K562 (cell line): ENCODE data around the gene TMEM120B. TPM values are rescaled to one million over a fixed set of nuclear protein-coding genes. Genes with fewer than 3 reads are reported as not detected.

ENCODE experiments used
- ARID3B ChIP-seq: fragments of 250-450 bp; sonication (Bioruptor Pico); IDR thresholded peaks from 2 replicates; pipeline ENCODE4 v1.4.0; 2020; ENCODE audit warnings: borderline replicate concordance
- ASH1L ChIP-seq: fragments of 450-650 bp; IDR thresholded peaks from 2 replicates; pipeline ENCODE4 v1.6.1; 2018; ENCODE audit warnings: borderline replicate concordance, mild to moderate bottlenecking, low read depth; ENCODE audit not compliant: partially characterized antibody
- ATF2 ChIP-seq: sonication (generic); formaldehyde crosslinking; IDR thresholded peaks from 2 replicates; pipeline ENCODE4 v1.8.1; 2022; ENCODE audit warnings: missing genetic modification reagents
- BCOR ChIP-seq: fragments of 450-650 bp; IDR thresholded peaks from 2 replicates; pipeline ENCODE4 v1.6.1; 2016
- MBD1 ChIP-seq: fragments of 250-450 bp; sonication (Bioruptor Pico); IDR thresholded peaks from 2 replicates; pipeline ENCODE4 v1.8.0; 2022; ENCODE audit warnings: inconsistent platforms
- NFE2L1 ChIP-seq: fragments of 450-650 bp; IDR thresholded peaks from 2 replicates; pipeline ENCODE4 v1.6.1; 2016; ENCODE audit warnings: missing genetic modification characterization, low read depth, mild to moderate bottlenecking, missing compliant biosample characterization, moderate library complexity, borderline replicate concordance
- NR2C2 ChIP-seq, 2 experiments: fragments of 200-800 bp in 1 of 2; sonication (Bioruptor generic) in 1 of 2; sonication (generic) in 1 of 2; formaldehyde crosslinking in 1 of 2; IDR thresholded peaks; 2 replicates each; pipeline versions ENCODE4 v1.6.1 to v1.8.0; 2016 to 2022; ENCODE audit warnings: mild to moderate bottlenecking in 1 of 2, missing compliant biosample characterization in 1 of 2, missing genetic modification characterization in 1 of 2, missing genetic modification reagents in 1 of 2
- NRF1 ChIP-seq, 2 experiments: fragments of 450-650 bp; IDR thresholded peaks in 1 of 2; conservative IDR thresholded peaks in 1 of 2; 2 replicates each; pipeline ENCODE4 v1.6.1; 2014; ENCODE audit warnings: mild to moderate bottlenecking in 2 of 2
- RNF219 ChIP-seq: fragments of 250-450 bp; sonication (Bioruptor Pico); IDR thresholded peaks from 2 replicates; pipeline ENCODE4 v1.5.0; 2022; ENCODE audit warnings: mild to moderate bottlenecking
- SRSF1 ChIP-seq: fragments of 200-400 bp; formaldehyde crosslinking; IDR thresholded peaks from 2 replicates; pipeline ENCODE4 v1.6.1; 2017; ENCODE audit warnings: mild to moderate bottlenecking, low read depth, low read length, moderate library complexity
- STAT5A ChIP-seq: IDR thresholded peaks from 2 replicates; pipeline ENCODE4 v1.6.1; 2012; ENCODE audit warnings: low read length, inconsistent platforms, borderline replicate concordance
- TARDBP ChIP-seq: fragments of 450-650 bp; IDR thresholded peaks from 2 replicates; pipeline ENCODE4 v1.6.1; 2016
- TBP ChIP-seq: optimal IDR thresholded peaks from 2 replicates; pipeline ENCODE3; 2011; ENCODE audit warnings: low read depth, low read length, improper control_type of control experiment
- XRCC5 ChIP-seq: fragments of 200-400 bp; formaldehyde crosslinking; IDR thresholded peaks from 2 replicates; pipeline ENCODE4 v1.6.1; 2017; ENCODE audit warnings: low read depth, mild to moderate bottlenecking, low read length
- ZKSCAN8 ChIP-seq: fragments of 200-800 bp; sonication (Bioruptor generic); IDR thresholded peaks from 2 replicates; pipeline ENCODE4 v1.6.1; 2016; ENCODE audit warnings: missing genetic modification characterization, missing compliant biosample characterization
- ZNF165 ChIP-seq: fragments of 250-450 bp; sonication (Bioruptor Pico); IDR thresholded peaks from 2 replicates; pipeline ENCODE4 v1.4.0; 2020; ENCODE audit warnings: borderline replicate concordance
- ZNF184 ChIP-seq: sonication (generic); formaldehyde crosslinking; IDR thresholded peaks from 2 replicates; pipeline ENCODE4 v1.5.0; 2020; ENCODE audit warnings: missing genetic modification reagents
- ZNF24 ChIP-seq: fragments of 450-650 bp; IDR thresholded peaks from 2 replicates; pipeline ENCODE4 v1.6.1; 2016
- ZNF311 ChIP-seq: fragments of 250-450 bp; sonication (Bioruptor Pico); IDR thresholded peaks from 2 replicates; pipeline ENCODE4 v1.4.0; 2020; ENCODE audit warnings: mild to moderate bottlenecking, moderate library complexity
- ZNF551 ChIP-seq: fragments of 250-450 bp; sonication (Bioruptor Pico); IDR thresholded peaks from 2 replicates; pipeline ENCODE4 v1.5.0; 2021; ENCODE audit warnings: mild to moderate bottlenecking, moderate library complexity
- ZNF583 ChIP-seq: fragments of 250-450 bp; sonication (Bioruptor Pico); IDR thresholded peaks from 2 replicates; pipeline ENCODE4 v1.4.0; 2020
- polyA plus RNA-seq, 8 experiments: library from polyadenylated mRNA; depleted of rRNA in 4 of 8; stranded (reverse) in 5 of 8; unstranded in 3 of 8; fragments of >200 nt; fragmentation: Nextera tagmentation in 2 of 8; fragmentation: Illumina TruSeq in 1 of 8; extraction: Ambion mirVana in 2 of 8; extraction: Trizol in 1 of 8; gene quantifications; 2 replicates each; pipeline versions ENCODE4 v1.2.1 to v1.2.3, GENCODE V29; 2011 to 2014; ENCODE audit warnings: inconsistent platforms in 1 of 8, missing spikeins in 1 of 8
- total RNA-seq, 7 experiments: library from RNA; depleted of rRNA in 6 of 7; stranded (reverse); fragments of >200 nt in 6 of 7; fragmentation: Illumina TruSeq in 2 of 7; extraction: Trizol in 2 of 7; gene quantifications; 2 replicates each; pipeline versions ENCODE4 v1.2.1 to v1.2.3, GENCODE V29; 2011 to 2021; ENCODE audit warnings: low replicate concordance in 1 of 7

The TMEM120B gene
- total and polyA plus RNA-seq, 9 of the 15 experiments (the other 6 are each of a cell fraction or from before 2014, with no cell fraction given) = 1.7 to 18.6 (median 7.4) TPM

- TF ChIP-seq SRSF1 (0 out of 2 replicates have a peak, but pooled peaks have one; percentile 58), ATF2 (no peak), NFE2L1 (tag) (peak; percentile 60; the same call in 1 of the 2 replicates), NRF1 (conservative IDR thresholded peaks at IDR 0.05 in 1 of 2, IDR thresholded peaks at IDR 0.05 in 1 of 2) (peak; percentile 85 to 87), MBD1 (no peak), ZNF551 (CRISPR knock-in tag) (no peak), TBP (peak; percentile 75), ARID3B (no peak), ZNF24 (no peak), STAT5A (no peak), TARDBP (peak; percentile 28; the same call in 1 of the 2 replicates), RNF219 (no peak), XRCC5 (0 out of 2 replicates have a peak, but pooled peaks have one; percentile 46), BCOR (no peak), ZNF583 (CRISPR knock-in tag) (0 out of 2 replicates have a peak, but pooled peaks have one; percentile 67), ZNF184 (CRISPR knock-in tag) (no peak), ZNF311 (CRISPR knock-in tag) (peak; percentile 74), ZNF165 (no peak), ZKSCAN8 (no peak), NR2C2 (CRISPR knock-in tag; IDR thresholded peaks at IDR 0.05) (no peak), NR2C2 (tag; IDR thresholded peaks at IDR 0.05) (peak; percentile 52; the same call in 1 of the 2 replicates), ASH1L (no peak)
These were observed 88.4 kb downstream of the TMEM120B start (continued) for GRCh38 chr12:121800694-121801594.
